ENCODE results near the gene LRRC32. TPM values are rescaled to one million over a fixed set of nuclear protein-coding genes. Genes with fewer than 3 reads are reported as not detected.

The LRRC32 gene
- total RNA-seq, 1 donor from 2014 or later: 6.8 TPM

DNA sequence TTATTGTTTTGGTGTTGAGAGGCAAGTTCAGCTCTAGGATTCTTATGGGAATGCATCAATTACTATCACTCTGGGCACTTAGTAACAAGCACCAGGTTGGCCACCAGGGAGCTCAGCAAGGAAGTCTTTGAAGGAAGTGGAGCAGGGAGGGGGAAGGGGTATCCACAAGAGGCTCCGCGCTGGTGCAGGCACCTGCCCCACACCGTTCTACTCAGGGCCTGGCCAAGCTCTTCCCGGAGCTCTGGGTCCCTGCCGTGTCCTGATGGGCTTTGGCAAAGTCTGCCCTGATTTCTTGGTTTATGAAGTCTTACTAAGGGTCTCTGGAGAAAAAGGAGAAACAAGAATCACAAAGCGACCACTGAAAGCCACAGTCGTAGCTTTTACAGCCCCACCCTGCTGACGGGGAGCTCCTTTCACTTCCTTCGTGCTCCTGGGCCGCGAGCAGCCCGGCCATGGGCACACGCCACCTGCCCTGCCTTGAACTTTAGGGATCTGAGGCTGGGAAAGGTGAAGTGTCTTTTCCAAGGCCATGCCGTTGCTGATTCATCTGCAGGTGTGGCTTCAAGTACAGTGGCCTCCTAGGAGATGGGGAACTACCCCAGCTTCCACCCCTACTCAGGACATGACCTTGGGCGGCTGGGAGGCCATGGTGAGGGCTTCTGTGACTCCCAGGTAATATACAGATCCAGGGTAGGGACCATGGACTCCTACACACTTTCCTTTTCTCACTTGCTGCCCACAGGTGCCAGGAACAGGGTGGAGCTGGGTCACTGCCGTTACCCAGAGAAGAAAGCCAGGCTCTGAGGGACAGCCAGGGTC, 15.9 kb upstream of the LRRC32 start:
- Histone ChIP-seq H3K27me3 (ENCODE audit: control insufficient read depth, insufficient read depth, low read length) (peaks cover 24% of the 10 kb centered on the region), H3K36me3 (ENCODE audit: control insufficient read depth, insufficient read depth, low read length) (no peaks in the 10 kb centered on the region), H3K4me3 (ENCODE audit: low read depth, low read length) (no peak overlapping the region)
- TF ChIP-seq, protein P1, sequence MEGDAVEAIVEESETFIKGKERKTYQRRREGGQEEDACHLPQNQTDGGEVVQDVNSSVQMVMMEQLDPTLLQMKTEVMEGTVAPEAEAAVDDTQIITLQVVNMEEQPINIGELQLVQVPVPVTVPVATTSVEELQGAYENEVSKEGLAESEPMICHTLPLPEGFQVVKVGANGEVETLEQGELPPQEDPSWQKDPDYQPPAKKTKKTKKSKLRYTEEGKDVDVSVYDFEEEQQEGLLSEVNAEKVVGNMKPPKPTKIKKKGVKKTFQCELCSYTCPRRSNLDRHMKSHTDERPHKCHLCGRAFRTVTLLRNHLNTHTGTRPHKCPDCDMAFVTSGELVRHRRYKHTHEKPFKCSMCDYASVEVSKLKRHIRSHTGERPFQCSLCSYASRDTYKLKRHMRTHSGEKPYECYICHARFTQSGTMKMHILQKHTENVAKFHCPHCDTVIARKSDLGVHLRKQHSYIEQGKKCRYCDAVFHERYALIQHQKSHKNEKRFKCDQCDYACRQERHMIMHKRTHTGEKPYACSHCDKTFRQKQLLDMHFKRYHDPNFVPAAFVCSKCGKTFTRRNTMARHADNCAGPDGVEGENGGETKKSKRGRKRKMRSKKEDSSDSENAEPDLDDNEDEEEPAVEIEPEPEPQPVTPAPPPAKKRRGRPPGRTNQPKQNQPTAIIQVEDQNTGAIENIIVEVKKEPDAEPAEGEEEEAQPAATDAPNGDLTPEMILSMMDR (IDR thresholded peaks at IDR 0.05; ENCODE audit: insufficient read depth, low read length, poor library complexity, severe bottlenecking): no peak
- DNase-seq (ENCODE audit: low read depth): no peak

DNA sequence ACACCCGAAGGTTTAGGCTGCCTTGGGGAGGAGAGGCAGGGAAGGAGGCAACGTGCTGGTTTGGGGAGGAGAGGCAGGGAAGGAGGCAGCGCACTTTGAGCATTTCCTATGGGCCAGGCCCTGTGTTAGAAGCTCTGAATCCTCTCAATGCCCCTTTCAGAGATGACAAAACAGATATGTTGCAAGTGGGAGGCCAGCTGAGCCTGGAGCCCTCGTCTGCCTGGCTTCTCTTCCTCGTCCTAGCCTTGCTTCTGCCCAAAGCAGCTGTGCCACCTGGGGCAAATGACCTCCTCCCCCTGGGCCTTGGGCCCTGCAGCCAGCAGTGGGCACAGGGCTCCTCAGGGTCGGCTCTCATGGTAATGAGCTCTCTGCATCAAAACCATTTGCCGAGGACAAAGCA, 15.3 kb upstream of the LRRC32 start:
- no peak for DNase-seq (ENCODE audit: low read depth)
- Histone ChIP-seq H3K27me3 (ENCODE audit: control insufficient read depth, insufficient read depth, low read length) (peaks cover 29% of the 10 kb centered on the region), H3K4me3 (ENCODE audit: low read depth, low read length) (no peak overlapping the region), H3K36me3 (ENCODE audit: control insufficient read depth, insufficient read depth, low read length) (no peaks in the 10 kb centered on the region)
- TF ChIP-seq, protein P1 (IDR thresholded peaks at IDR 0.05; ENCODE audit: insufficient read depth, low read length, poor library complexity, severe bottlenecking): no peak

DNA sequence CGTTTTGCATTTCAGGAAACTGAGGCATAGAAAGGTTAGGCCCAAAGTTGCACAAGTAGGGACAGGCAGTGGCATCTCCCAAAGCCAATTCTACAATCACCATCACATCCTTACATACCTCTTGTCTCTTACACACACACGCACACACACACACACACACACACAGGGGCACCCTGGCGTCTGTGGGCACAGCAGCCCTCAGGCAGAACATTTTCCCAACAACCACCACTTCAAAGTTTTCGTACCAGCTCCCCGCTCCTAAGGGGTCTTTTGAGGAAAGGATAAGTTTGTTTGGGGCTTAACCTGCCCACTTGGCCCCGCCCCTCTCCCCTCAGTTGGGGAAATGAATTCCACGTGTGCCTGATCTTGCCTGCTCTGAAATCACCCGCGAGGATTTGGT, 14.7 kb upstream of the LRRC32 start:
- DNase-seq (ENCODE audit: low read depth): no peak
- TF ChIP-seq, protein P1 (IDR thresholded peaks at IDR 0.05; ENCODE audit: insufficient read depth, low read length, poor library complexity, severe bottlenecking): no peak
- Histone ChIP-seq H3K36me3 (ENCODE audit: control insufficient read depth, insufficient read depth, low read length) (no peaks in the 10 kb centered on the region), H3K4me3 (ENCODE audit: low read depth, low read length) (no peak overlapping the region), H3K27me3 (ENCODE audit: control insufficient read depth, insufficient read depth, low read length) (peaks cover 30% of the 10 kb centered on the region)

DNA sequence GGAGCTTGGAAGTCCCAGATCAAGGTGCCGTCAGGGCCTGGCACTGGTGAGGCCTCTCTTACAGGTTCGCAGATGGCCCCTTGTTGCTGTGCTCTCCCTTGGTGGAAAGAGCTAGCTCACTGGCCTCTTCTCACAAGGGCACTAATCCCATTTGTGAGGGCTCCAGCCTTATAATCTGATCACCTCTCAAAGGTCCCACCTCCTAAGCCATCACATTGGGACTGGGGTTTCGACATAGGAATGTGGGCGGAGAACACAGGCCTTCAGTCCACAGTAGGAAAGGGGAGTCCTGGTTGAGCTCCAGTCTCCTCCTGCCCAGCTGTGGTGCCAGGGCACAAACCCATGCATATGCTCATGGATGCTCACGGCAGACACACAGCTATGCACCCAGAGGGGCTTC, 14.0 kb upstream of the LRRC32 start:
- Histone ChIP-seq H3K36me3 (ENCODE audit: control insufficient read depth, insufficient read depth, low read length) (no peaks in the 10 kb centered on the region), H3K4me3 (ENCODE audit: low read depth, low read length) (no peak overlapping the region), H3K27me3 (ENCODE audit: control insufficient read depth, insufficient read depth, low read length) (peaks cover 27% of the 10 kb centered on the region)
- DNase-seq (ENCODE audit: low read depth): no peak
- TF ChIP-seq, protein P1 (IDR thresholded peaks at IDR 0.05; ENCODE audit: insufficient read depth, low read length, poor library complexity, severe bottlenecking): no peak

DNA sequence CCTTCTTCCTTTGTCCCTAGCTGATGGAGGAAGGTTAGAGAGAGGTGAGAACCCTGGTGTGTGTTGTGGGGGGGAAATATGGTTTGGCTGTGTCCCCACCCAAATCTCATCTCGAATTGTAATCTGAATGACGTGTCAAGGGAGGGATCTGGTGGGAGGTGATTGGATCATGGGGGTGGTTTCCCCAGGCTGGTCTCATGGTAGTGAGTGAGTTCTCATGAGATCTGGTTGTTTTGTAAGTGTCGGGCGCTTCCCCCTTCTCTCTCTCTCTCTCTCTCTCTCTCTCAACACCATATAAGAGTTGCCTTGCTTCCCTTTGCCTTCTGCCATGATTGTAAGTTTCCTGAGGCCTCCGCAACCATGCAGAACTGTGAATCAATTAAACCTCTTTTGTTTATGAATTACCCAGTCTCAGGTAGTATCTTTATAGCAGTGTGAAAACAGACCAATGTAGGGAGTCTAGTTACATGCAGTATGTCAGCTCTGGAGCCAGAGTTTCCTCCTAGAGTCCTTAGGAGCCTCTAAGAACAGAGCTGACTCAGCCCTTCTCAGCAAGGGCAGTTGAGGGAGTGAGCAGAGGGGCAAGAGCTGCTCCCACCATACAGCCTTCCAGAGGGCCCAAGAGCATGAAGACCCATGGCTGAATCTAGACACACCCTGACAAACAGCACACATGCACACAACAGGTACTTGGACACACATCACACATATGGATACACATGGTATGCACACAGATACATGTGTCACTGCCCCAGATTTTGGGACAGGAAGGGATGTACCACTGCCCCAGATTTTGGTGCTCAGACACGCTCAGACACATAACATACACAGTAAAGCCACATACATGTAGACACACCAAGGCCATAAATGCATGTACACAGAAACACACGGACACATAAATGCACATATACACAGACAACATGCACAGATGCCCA, 12.9 kb upstream of the LRRC32 start:
- H3K36me3 ChIP-seq (ENCODE audit: control insufficient read depth, insufficient read depth, low read length): no peaks in the 10 kb centered on the region
- DNase-seq (ENCODE audit: low read depth): no peak
- peaks cover 25% of the 10 kb centered on the region for H3K27me3 ChIP-seq (ENCODE audit: control insufficient read depth, insufficient read depth, low read length)
- no peak overlapping the region for H3K4me3 ChIP-seq (ENCODE audit: low read depth, low read length)
- TF ChIP-seq, protein P1 (IDR thresholded peaks at IDR 0.05; ENCODE audit: insufficient read depth, low read length, poor library complexity, severe bottlenecking): no peak
